Common myeloid progenitor, CD34-positive (primary cell): ENCODE results near the gene ADGRD2.

Experiments used
- CTCF ChIA-PET: fragments of 350-600 bp; sonication (Branson Sonifier 250); formaldehyde crosslinking; loops from one replicate; lab custom pipeline; 2021; ENCODE audit warnings: antibody characterized with exemption; lab: Charles Lee
- POLR2A ChIA-PET: fragments of 350-600 bp; sonication (Branson Sonifier 250); formaldehyde crosslinking; loops from one replicate; lab custom pipeline; 2021; ENCODE audit warnings: antibody characterized with exemption; lab: Charles Lee
- DNase-seq, 3 donors: peaks; one replicate each; pipeline versions ENCODE4 v3.0.0 to v3.0.0-alpha.2; 2013
- H3K27ac ChIP-seq, 2 experiments: 1 replicate in 1 of 2; 2 replicates in 1 of 2; pipeline ENCODE4 v1.7.0; 2013; ENCODE audit warnings: inconsistent platforms in 2 of 2, low read length in 2 of 2, mild to moderate bottlenecking in 2 of 2, low read depth in 1 of 2, moderate library complexity in 1 of 2; ENCODE audit not compliant: severe bottlenecking in 2 of 2, insufficient read depth in 1 of 2, poor library complexity in 1 of 2
- H3K27me3 ChIP-seq, 5 experiments: replicated peaks in 2 of 5; 1 replicate in 3 of 5; 2 replicates in 2 of 5; pipeline versions ENCODE4 v1.6.1 to v1.7.0; 2013; ENCODE audit warnings: low read length in 4 of 5, mild to moderate bottlenecking in 2 of 5, moderate library complexity in 2 of 5, inconsistent platforms in 1 of 5; ENCODE audit not compliant: insufficient read depth in 5 of 5, control insufficient read depth in 4 of 5
- H3K36me3 ChIP-seq, 4 experiments: 1 replicate in 2 of 4; 2 replicates in 2 of 4; pipeline versions ENCODE4 v1.6.1 to v1.7.0; 2013; ENCODE audit warnings: low read length in 3 of 4, control low read depth in 1 of 4, mild to moderate bottlenecking in 1 of 4; ENCODE audit not compliant: control insufficient read depth in 4 of 4, insufficient read depth in 4 of 4
- H3K4me1 ChIP-seq, 4 experiments: 1 replicate in 3 of 4; 2 replicates in 1 of 4; pipeline versions ENCODE4 v1.6.1 to v1.7.1; 2013; ENCODE audit warnings: low read length in 3 of 4, mild to moderate bottlenecking in 3 of 4, control low read depth in 1 of 4, inconsistent platforms in 1 of 4, moderate library complexity in 1 of 4; ENCODE audit not compliant: control insufficient read depth in 4 of 4, insufficient read depth in 4 of 4; ENCODE audit errors: control extremely low read depth in 1 of 4
- H3K4me3 ChIP-seq, 7 experiments: 1 replicate in 4 of 7; 2 replicates in 3 of 7; pipeline versions ENCODE4 v1.5.1 to v1.7.0; 2013; ENCODE audit warnings: mild to moderate bottlenecking in 7 of 7, low read length in 6 of 7, moderate library complexity in 6 of 7, inconsistent platforms in 2 of 7, low read depth in 2 of 7, control low read depth in 1 of 7; ENCODE audit not compliant: insufficient read depth in 4 of 7, control insufficient read depth in 1 of 7; ENCODE audit errors: extremely low read depth in 1 of 7
- H3K9me3 ChIP-seq, 5 experiments: 1 replicate in 4 of 5; 2 replicates in 1 of 5; pipeline versions ENCODE4 v1.6.1 to v1.7.1; 2013; ENCODE audit warnings: low read length in 4 of 5, mild to moderate bottlenecking in 2 of 5, inconsistent platforms in 1 of 5, low read depth in 1 of 5, moderate library complexity in 1 of 5; ENCODE audit not compliant: control insufficient read depth in 4 of 5, insufficient read depth in 2 of 5; ENCODE audit errors: control extremely low read depth in 1 of 5
- WGBS: methylation state at CpG from one replicate; pipeline ENCODE4 v1.1.5; 2013; ENCODE audit not compliant: insufficient coverage; 5-methylcytosine and 5-hydroxymethylcytosine counted together

The ADGRD2 gene

GRCh38 chr9:124442379-124442778 is 7.9 kb upstream of the ADGRD2 start:
- ChIA-PET CTCF (interaction anchor here (0.7 to 2.2 kb wide), 3 partner anchors 23 to 65 kb away, joined by 3 to 19 read pairs (median 3); no protein-coding TSS in a partner anchor), POLR2A (no interaction called here)
- Histone ChIP-seq H3K36me3 (no peaks in the 10 kb centered on the region), H3K27ac (no peak overlapping the region), H3K27me3 (peaks cover 0 to 4% (median 0%) of the 10 kb centered on the region in 5 experiments), H3K9me3 (peaks cover 0 to 5% (median 2%) of the 10 kb centered on the region in 5 experiments), H3K4me3 (no peak overlapping the region), H3K4me1 (peaks cover 0 to 10% (median 5%) of the 10 kb centered on the region in 4 experiments)
- peak in 2 of 3 donors; percentile 18 to 35 for DNase-seq

- CTCF ChIA-PET = interaction anchor here (0.7 to 8.8 kb wide), 4 partner anchors 23 to 66 kb away, joined by 3 to 51 read pairs (median 11); partner anchors contain the start of gene PSMB7
- WGBS = 79% methylated on average over 3 of the region's 3 CpGs
Observed at GRCh38 chr9:124442826-124443225, 7.4 kb upstream of the ADGRD2 start.

GRCh38 chr9:124443625-124444024 is 6.6 kb upstream of the ADGRD2 start:
- 100% methylated on average over 1 of the region's 2 CpGs for WGBS

More at GRCh38 chr9:124442826-124443225, 7.4 kb upstream of the ADGRD2 start:
- H3K36me3 ChIP-seq = no peaks in the 10 kb centered on the region
- H3K4me1 ChIP-seq = peaks cover 0 to 10% (median 5%) of the 10 kb centered on the region in 4 experiments
- POLR2A ChIA-PET = no interaction called here
- no peak for DNase-seq
- peaks cover 0 to 4% (median 0%) of the 10 kb centered on the region in 5 experiments for H3K27me3 ChIP-seq
- no peak overlapping the region for H3K4me3 ChIP-seq
- H3K9me3 ChIP-seq = peaks cover 0 to 5% (median 2%) of the 10 kb centered on the region in 5 experiments
- H3K27ac ChIP-seq = no peak overlapping the region

GRCh38 chr9:124444166-124444565 is 6.1 kb upstream of the ADGRD2 start:
- H3K4me3 ChIP-seq = no peak overlapping the region
- H3K9me3 ChIP-seq = peaks cover 0 to 3% (median 0%) of the 10 kb centered on the region in 5 experiments
- ChIA-PET CTCF (interaction anchor here (0.9 to 8.8 kb wide), 2 partner anchors 20 to 26 kb away, joined by 3 to 51 read pairs; partner anchors contain the start of gene PSMB7), POLR2A (no interaction called here)
- H3K4me1 ChIP-seq = peaks cover 0 to 10% (median 5%) of the 10 kb centered on the region in 4 experiments
- H3K36me3 ChIP-seq = no peaks in the 10 kb centered on the region
- no peak for DNase-seq
- no CpG with 5 or more reads among the region's 3 CpGs for WGBS
- no peak overlapping the region for H3K27ac ChIP-seq
- peaks cover 0 to 2% (median 0%) of the 10 kb centered on the region in 5 experiments for H3K27me3 ChIP-seq

More at GRCh38 chr9:124443625-124444024, 6.6 kb upstream of the ADGRD2 start:
- Histone ChIP-seq H3K36me3 (no peaks in the 10 kb centered on the region), H3K4me1 (peaks cover 0 to 10% (median 5%) of the 10 kb centered on the region in 4 experiments), H3K27ac (no peak overlapping the region), H3K9me3 (peaks cover 0 to 5% (median 2%) of the 10 kb centered on the region in 5 experiments), H3K27me3 (peaks cover 0 to 4% (median 0%) of the 10 kb centered on the region in 5 experiments), H3K4me3 (no peak overlapping the region)
- no peak for DNase-seq
- ChIA-PET CTCF (interaction anchor here (8.8 kb wide), 1 partner anchor 25 kb away, joined by 51 read pairs; the partner anchor contains the start of gene PSMB7), POLR2A (no interaction called here)

- peaks cover 0 to 2% (median 0%) of the 10 kb centered on the region in 5 experiments for H3K9me3 ChIP-seq
- peaks cover 0 to 14% (median 8%) of the 10 kb centered on the region in 4 experiments for H3K4me1 ChIP-seq
- H3K27ac ChIP-seq = no peak overlapping the region
- no peaks in the 10 kb centered on the region for H3K36me3 ChIP-seq
- CTCF ChIA-PET = interaction anchor here (0.8 to 8.8 kb wide), 4 partner anchors 12 to 108 kb away, joined by 3 to 51 read pairs (median 6); partner anchors contain the start of gene PSMB7
- WGBS = 69% methylated on average over 2 of the region's 4 CpGs
- POLR2A ChIA-PET = no interaction called here
- peaks cover 0 to 26% (median 19%) of the 10 kb centered on the region in 5 experiments for H3K27me3 ChIP-seq
- no peak for DNase-seq
- no peak overlapping the region for H3K4me3 ChIP-seq
Observed at GRCh38 chr9:124447297-124447661, 3.0 kb upstream of the ADGRD2 start.

- H3K4me3 ChIP-seq = no peak overlapping the region
- peaks cover 0 to 33% (median 18%) of the 10 kb centered on the region in 5 experiments for H3K27me3 ChIP-seq
- ChIA-PET POLR2A (no interaction called here), CTCF (interaction anchor here (0.8 to 8.8 kb wide), 4 partner anchors 13 to 107 kb away, joined by 3 to 51 read pairs (median 6); partner anchors contain the start of gene PSMB7)
- no peak overlapping the region for H3K27ac ChIP-seq
- no peaks in the 10 kb centered on the region for H3K36me3 ChIP-seq
- no peak for DNase-seq
- peaks cover 0 to 16% (median 8%) of the 10 kb centered on the region in 4 experiments for H3K4me1 ChIP-seq
- H3K9me3 ChIP-seq = peaks cover 0 to 3% (median 2%) of the 10 kb centered on the region in 5 experiments
- 100% methylated on average over 1 of the region's 7 CpGs for WGBS
Observed at GRCh38 chr9:124448019-124448418, 2.2 kb upstream of the ADGRD2 start.
